Trophoblast cell (in vitro differentiated cells and primary cell): ENCODE results near the gene TAS1R3.

Source experiments
- DNase-seq, 2 donors: peaks; one replicate each; pipeline ENCODE4 v3.0.0-alpha.2; 2016
- H2AFZ ChIP-seq: 2 replicates; pipeline ENCODE4 v1.6.1; 2013; ENCODE audit warnings: low read length, moderate library complexity, mild to moderate bottlenecking; ENCODE audit not compliant: insufficient read depth, poor library complexity
- H2AK5ac ChIP-seq: 2 replicates; pipeline ENCODE4 v1.6.1; 2013; ENCODE audit warnings: mild to moderate bottlenecking, low read length
- H2BK120ac ChIP-seq: 2 replicates; pipeline ENCODE4 v1.6.1; 2013; ENCODE audit warnings: low read length, mild to moderate bottlenecking, moderate library complexity; ENCODE audit not compliant: insufficient read depth, poor library complexity
- H2BK12ac ChIP-seq: 2 replicates; pipeline ENCODE4 v1.6.1; 2013; ENCODE audit warnings: mild to moderate bottlenecking, low read length, moderate library complexity
- H2BK5ac ChIP-seq: 2 replicates; pipeline ENCODE4 v1.6.1; 2013; ENCODE audit warnings: low read length, low read depth, moderate library complexity, mild to moderate bottlenecking; ENCODE audit not compliant: poor library complexity
- H3K14ac ChIP-seq: 2 replicates; pipeline ENCODE4 v1.6.1; 2013; ENCODE audit warnings: mild to moderate bottlenecking, low read length
- H3K18ac ChIP-seq: 2 replicates; pipeline ENCODE4 v1.6.1; 2013; ENCODE audit warnings: mild to moderate bottlenecking, low read length
- H3K23ac ChIP-seq: 2 replicates; pipeline ENCODE4 v1.6.1; 2013; ENCODE audit warnings: low read length
- H3K27ac ChIP-seq: 2 replicates; pipeline ENCODE4 v1.5.1; 2013; ENCODE audit warnings: low read depth, mild to moderate bottlenecking, inconsistent platforms, low read length, moderate library complexity
- H3K27me3 ChIP-seq: 2 replicates; pipeline ENCODE4 v1.6.1; 2013; ENCODE audit warnings: inconsistent platforms, mild to moderate bottlenecking, low read length, moderate library complexity; ENCODE audit not compliant: insufficient read depth
- H3K36me3 ChIP-seq, 2 experiments: 1 replicate in 1 of 2; 2 replicates in 1 of 2; pipeline ENCODE4 v1.6.1; 2013; ENCODE audit warnings: low read length in 2 of 2, mild to moderate bottlenecking in 2 of 2, moderate library complexity in 1 of 2; ENCODE audit not compliant: insufficient read depth in 2 of 2, control insufficient read depth in 1 of 2
- H3K4ac ChIP-seq: 2 replicates; pipeline ENCODE4 v1.6.1; 2013; ENCODE audit warnings: low read depth, mild to moderate bottlenecking, low read length, moderate library complexity
- H3K4me1 ChIP-seq, 2 experiments: 1 replicate in 1 of 2; 2 replicates in 1 of 2; pipeline ENCODE4 v1.6.1; 2013; ENCODE audit warnings: low read length in 2 of 2, mild to moderate bottlenecking in 2 of 2, moderate library complexity in 1 of 2; ENCODE audit not compliant: insufficient read depth in 2 of 2, control insufficient read depth in 1 of 2
- H3K4me2 ChIP-seq: 2 replicates; pipeline ENCODE4 v1.6.1; 2013; ENCODE audit warnings: inconsistent platforms, mild to moderate bottlenecking, low read length, moderate library complexity
- H3K4me3 ChIP-seq: 2 replicates; pipeline ENCODE4 v1.5.1; 2013; ENCODE audit warnings: mild to moderate bottlenecking, low read depth, low read length, inconsistent platforms
- H3K79me1 ChIP-seq: one replicate; pipeline ENCODE4 v1.6.1; 2013; ENCODE audit warnings: low read length
- H3K79me2 ChIP-seq: 2 replicates; pipeline ENCODE4 v1.6.1; 2013; ENCODE audit warnings: low read length, mild to moderate bottlenecking; ENCODE audit not compliant: control insufficient read depth, insufficient read depth, poor library complexity
- H3K9ac ChIP-seq: 2 replicates; pipeline ENCODE4 v1.6.1; 2013; ENCODE audit warnings: mild to moderate bottlenecking, low read length
- H3K9me3 ChIP-seq: 2 replicates; pipeline ENCODE4 v1.6.1; 2013; ENCODE audit warnings: low read depth, mild to moderate bottlenecking, control low read depth, inconsistent platforms, low read length; ENCODE audit not compliant: insufficient read depth
- H4K12ac ChIP-seq: 2 replicates; pipeline ENCODE4 v1.6.1; 2013; ENCODE audit warnings: low read depth, mild to moderate bottlenecking, low read length, moderate library complexity
- H4K8ac ChIP-seq: 2 replicates; pipeline ENCODE4 v1.6.1; 2013; ENCODE audit warnings: low read depth, mild to moderate bottlenecking, low read length, moderate library complexity
- H4K91ac ChIP-seq: one replicate; pipeline ENCODE4 v1.6.1; 2013; ENCODE audit warnings: low read depth, mild to moderate bottlenecking, low read length, moderate library complexity
- WGBS: extraction: QIAGEN DNeasy Blood & Tissue Kit; methylation state at CpG from one replicate; pipeline ENCODE4 v1.1.7; 2013; ENCODE audit warnings: missing lambda C conversion rate; ENCODE audit not compliant: insufficient read length, insufficient coverage; ENCODE audit errors: extremely low coverage; 5-methylcytosine and 5-hydroxymethylcytosine counted together

The TAS1R3 gene

GRCh38 chr1:1295154-1295923, 35.7 kb upstream of the TAS1R3 start:
- H3K18ac ChIP-seq = no peak overlapping the region
- no peaks in the 10 kb centered on the region for H3K79me1 ChIP-seq
- H3K4ac ChIP-seq = no peak overlapping the region
- H3K9me3 ChIP-seq = peaks cover 8% of the 10 kb centered on the region
- no peak overlapping the region for H2AK5ac ChIP-seq
- no peak overlapping the region for H4K8ac ChIP-seq
- H3K14ac ChIP-seq = no peak overlapping the region
- no peaks in the 10 kb centered on the region for H3K27me3 ChIP-seq
- H3K23ac ChIP-seq = no peak overlapping the region
- H3K4me2 ChIP-seq = no peak overlapping the region
- WGBS = no CpG with 5 or more reads among the region's 35 CpGs
- H2BK12ac ChIP-seq = no peak overlapping the region
- H3K4me1 ChIP-seq = no peaks in the 10 kb centered on the region
- H2BK120ac ChIP-seq = no peak overlapping the region
- H3K79me2 ChIP-seq = no peaks in the 10 kb centered on the region
- H2AFZ ChIP-seq = no peak overlapping the region
- H4K12ac ChIP-seq = no peak overlapping the region
- no peak overlapping the region for H2BK5ac ChIP-seq
- no peak overlapping the region for H3K27ac ChIP-seq
- no peak overlapping the region for H4K91ac ChIP-seq
- peaks cover 35 to 42% of the 10 kb centered on the region in 2 experiments for H3K36me3 ChIP-seq
- H3K9ac ChIP-seq = no peak overlapping the region
- DNase-seq = no peak
- no peak overlapping the region for H3K4me3 ChIP-seq

GRCh38 chr1:1296070-1297061, 34.7 kb upstream of the TAS1R3 start:
- H2AK5ac ChIP-seq = no peak overlapping the region
- no CpG with 5 or more reads among the region's 62 CpGs for WGBS
- H3K4me2 ChIP-seq = no peak overlapping the region
- peaks cover 8% of the 10 kb centered on the region for H3K9me3 ChIP-seq
- no peaks in the 10 kb centered on the region for H3K79me2 ChIP-seq
- no peaks in the 10 kb centered on the region for H3K79me1 ChIP-seq
- no peak overlapping the region for H2AFZ ChIP-seq
- H4K12ac ChIP-seq = no peak overlapping the region
- no peak overlapping the region for H3K14ac ChIP-seq
- no peak overlapping the region for H3K4me3 ChIP-seq
- H3K9ac ChIP-seq = no peak overlapping the region
- H3K27me3 ChIP-seq = no peaks in the 10 kb centered on the region
- H3K18ac ChIP-seq = no peak overlapping the region
- H2BK5ac ChIP-seq = no peak overlapping the region
- H3K4ac ChIP-seq = no peak overlapping the region
- H3K4me1 ChIP-seq = no peaks in the 10 kb centered on the region
- H3K36me3 ChIP-seq = peaks cover 35 to 42% of the 10 kb centered on the region in 2 experiments
- DNase-seq = no peak
- H2BK120ac ChIP-seq = no peak overlapping the region
- H3K23ac ChIP-seq = no peak overlapping the region
- no peak overlapping the region for H3K27ac ChIP-seq
- no peak overlapping the region for H4K91ac ChIP-seq
- no peak overlapping the region for H4K8ac ChIP-seq
- H2BK12ac ChIP-seq = no peak overlapping the region

- H3K9ac ChIP-seq = no peak overlapping the region
- H3K4me3 ChIP-seq = no peak overlapping the region
- H2BK5ac ChIP-seq = no peak overlapping the region
- no peak overlapping the region for H3K23ac ChIP-seq
- no CpG with 5 or more reads among the region's 31 CpGs for WGBS
- peaks cover 2% of the 10 kb centered on the region in 2 experiments for H3K4me1 ChIP-seq
- H4K91ac ChIP-seq = no peak overlapping the region
- no peak overlapping the region for H2AFZ ChIP-seq
- H3K79me1 ChIP-seq = no peaks in the 10 kb centered on the region
- no peak overlapping the region for H3K27ac ChIP-seq
- H3K4ac ChIP-seq = no peak overlapping the region
- no peaks in the 10 kb centered on the region for H3K79me2 ChIP-seq
- H3K9me3 ChIP-seq = peaks cover 8% of the 10 kb centered on the region
- no peak overlapping the region for H3K18ac ChIP-seq
- H4K12ac ChIP-seq = no peak overlapping the region
- H2BK12ac ChIP-seq = no peak overlapping the region
- no peak overlapping the region for H3K4me2 ChIP-seq
- H3K36me3 ChIP-seq = peaks cover 35 to 44% of the 10 kb centered on the region in 2 experiments
- H4K8ac ChIP-seq = no peak overlapping the region
- no peak overlapping the region for H2BK120ac ChIP-seq
- DNase-seq = no peak
- H3K14ac ChIP-seq = no peak overlapping the region
- no peaks in the 10 kb centered on the region for H3K27me3 ChIP-seq
- no peak overlapping the region for H2AK5ac ChIP-seq
Observed at GRCh38 chr1:1297802-1298424, 33.2 kb upstream of the TAS1R3 start.

GRCh38 chr1:1298861-1299685, 32.0 kb upstream of the TAS1R3 start:
- H3K79me2 ChIP-seq = no peaks in the 10 kb centered on the region
- no peak for DNase-seq
- H3K27me3 ChIP-seq = no peaks in the 10 kb centered on the region
- H3K23ac ChIP-seq = no peak overlapping the region
- no peak overlapping the region for H2BK12ac ChIP-seq
- H2BK120ac ChIP-seq = no peak overlapping the region
- H3K79me1 ChIP-seq = no peaks in the 10 kb centered on the region
- no peak overlapping the region for H2BK5ac ChIP-seq
- H3K4ac ChIP-seq = no peak overlapping the region
- H2AFZ ChIP-seq = no peak overlapping the region
- H3K27ac ChIP-seq = no peak overlapping the region
- no peak overlapping the region for H3K9ac ChIP-seq
- H4K12ac ChIP-seq = no peak overlapping the region
- H3K4me3 ChIP-seq = no peak overlapping the region
- peaks cover 33 to 36% of the 10 kb centered on the region in 2 experiments for H3K36me3 ChIP-seq
- no CpG with 5 or more reads among the region's 30 CpGs for WGBS
- peaks cover 8% of the 10 kb centered on the region for H3K9me3 ChIP-seq
- no peak overlapping the region for H3K14ac ChIP-seq
- H3K4me1 ChIP-seq = peaks cover 10 to 11% of the 10 kb centered on the region in 2 experiments
- no peak overlapping the region for H4K8ac ChIP-seq
- no peak overlapping the region for H2AK5ac ChIP-seq
- H3K4me2 ChIP-seq = no peak overlapping the region
- no peak overlapping the region for H3K18ac ChIP-seq
- H4K91ac ChIP-seq = no peak overlapping the region
